Caco-2 (cell line): Measurements from ENCODE around the gene SMIM31. TPM values are rescaled to one million over a fixed set of nuclear protein-coding genes. Genes with fewer than 3 reads are reported as not detected.

Experiments
- BruUV-seq: library from RNA; stranded (reverse); fragments of 400-500 nt; replicated peaks from 2 replicates; lab custom pipeline; 2021; lab: Mats Ljungman, UMichigan
- CTCF ChIA-PET: fragments of 300-600 bp; sonication (Branson Sonifier 250); formaldehyde crosslinking; loops from one replicate; lab custom pipeline; 2022; ENCODE audit warnings: antibody characterized with exemption; lab: Charles Lee
- POLR2A ChIA-PET: fragments of 300-600 bp; sonication (Branson Sonifier 250); formaldehyde crosslinking; loops from one replicate; lab custom pipeline; 2022; ENCODE audit warnings: antibody characterized with exemption; lab: Charles Lee
- DNase-seq, 2 experiments: peaks; one replicate each; pipeline versions ENCODE4 v3.0.0 to v3.0.0-alpha.2; 2020 to 2022
- H3K27me3 ChIP-seq: replicated peaks from 2 replicates; pipeline ENCODE4 v1.6.0; 2011; ENCODE audit warnings: low read length; ENCODE audit not compliant: control insufficient read depth, insufficient read depth
- H3K36me3 ChIP-seq: 2 replicates; pipeline ENCODE4 v1.5.1; 2011; ENCODE audit warnings: low read length; ENCODE audit not compliant: control insufficient read depth, insufficient read depth
- H3K4me1 ChIP-seq: fragments of 250-450 bp; sonication (Bioruptor Pico); 2 replicates; pipeline ENCODE4 v1.5.1; 2020; ENCODE audit warnings: mild to moderate bottlenecking
- H3K4me3 ChIP-seq: 2 replicates; pipeline ENCODE4 v1.5.1; 2011; ENCODE audit warnings: low read depth, mild to moderate bottlenecking, control low read depth, low read length
- H3K9me3 ChIP-seq: fragments of 250-450 bp; sonication (Bioruptor Pico); 2 replicates; pipeline ENCODE4 v1.5.1; 2020; ENCODE audit warnings: mild to moderate bottlenecking, moderate library complexity
- H3K27ac Mint-ChIP-seq: one replicate; pipeline ENCODE4 v1.8.0; 2022; ENCODE audit warnings: mixed read lengths; ENCODE audit not compliant: unreplicated experiment
- H3K27me3 Mint-ChIP-seq: one replicate; pipeline ENCODE4 v1.8.0; 2022; ENCODE audit warnings: mixed read lengths; ENCODE audit not compliant: insufficient read depth, unreplicated experiment
- H3K36me3 Mint-ChIP-seq: one replicate; pipeline ENCODE4 v1.8.0; 2022; ENCODE audit warnings: mild to moderate bottlenecking, mixed read lengths; ENCODE audit not compliant: insufficient read depth, unreplicated experiment
- H3K4me1 Mint-ChIP-seq: one replicate; pipeline ENCODE4 v1.8.0; 2022; ENCODE audit warnings: low read depth, mixed read lengths; ENCODE audit not compliant: unreplicated experiment
- H3K4me3 Mint-ChIP-seq: one replicate; pipeline ENCODE4 v1.8.0; 2022; ENCODE audit warnings: mild to moderate bottlenecking, moderate library complexity, mixed read lengths; ENCODE audit not compliant: unreplicated experiment
- H3K9me3 Mint-ChIP-seq: one replicate; pipeline ENCODE4 v1.8.0; 2022; ENCODE audit warnings: mixed read lengths; ENCODE audit not compliant: unreplicated experiment
- intact Hi-C: fragments of 100-400 bp; cut with micrococcal nuclease; formaldehyde crosslinking; loops from one replicate; pipeline ENCODE4 v1.10.0; 2022; ENCODE audit not compliant: unreplicated experiment
- total RNA-seq: library from RNA; stranded (reverse); gene quantifications from 2 replicates; pipeline ENCODE4 v1.2.3, GENCODE V29; 2022
- TF ChIP-seq, protein P1 (sequence below), 2 experiments: fragments of 200-600 bp in 1 of 2; IDR thresholded peaks; 1 replicate in 1 of 2; 2 replicates in 1 of 2; pipeline versions ENCODE4 v1.5.1 to v1.8.0; 2011 to 2022; ENCODE audit warnings: antibody characterized with exemption in 1 of 2, control low read depth in 1 of 2, inconsistent platforms in 1 of 2, low read depth in 1 of 2, low read length in 1 of 2, mild to moderate bottlenecking in 1 of 2, moderate library complexity in 1 of 2; ENCODE audit not compliant: insufficient read depth in 1 of 2, severe bottlenecking in 1 of 2, unreplicated experiment in 1 of 2

The SMIM31 gene
- total RNA-seq, 1 experiment from 2014 or later, result not detected

DNA sequence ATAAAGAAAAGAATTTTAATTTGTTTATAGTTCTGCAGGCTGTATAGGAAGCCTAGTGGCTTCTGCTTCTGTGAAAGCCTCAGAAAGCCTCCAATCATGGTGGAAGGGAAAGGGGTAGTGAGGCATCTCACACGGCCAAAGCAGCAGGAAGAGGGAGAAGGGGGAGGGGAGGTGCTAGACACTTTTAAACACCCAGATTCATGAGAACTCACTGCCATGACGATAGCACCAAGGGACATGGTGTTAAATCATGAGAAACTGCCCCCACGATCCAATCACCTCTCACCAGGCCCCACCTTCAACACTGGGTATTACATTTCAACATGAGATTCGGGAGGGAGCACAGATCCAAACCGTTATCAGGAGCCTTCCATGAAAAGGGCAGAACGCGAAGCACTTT, 18.1 kb downstream of the SMIM31 start:
- Mint-ChIP-seq H3K4me1 (peaks cover 32% of the 10 kb centered on the region), H3K36me3 (no peaks in the 10 kb centered on the region), H3K27me3 (no peaks in the 10 kb centered on the region), H3K4me3 (no peak overlapping the region), H3K9me3 (no peaks in the 10 kb centered on the region), H3K27ac (no peak overlapping the region)
- no peak for DNase-seq
- peaks cover 22% of the 10 kb centered on the region for H3K4me1 ChIP-seq
- TF ChIP-seq, protein P1, sequence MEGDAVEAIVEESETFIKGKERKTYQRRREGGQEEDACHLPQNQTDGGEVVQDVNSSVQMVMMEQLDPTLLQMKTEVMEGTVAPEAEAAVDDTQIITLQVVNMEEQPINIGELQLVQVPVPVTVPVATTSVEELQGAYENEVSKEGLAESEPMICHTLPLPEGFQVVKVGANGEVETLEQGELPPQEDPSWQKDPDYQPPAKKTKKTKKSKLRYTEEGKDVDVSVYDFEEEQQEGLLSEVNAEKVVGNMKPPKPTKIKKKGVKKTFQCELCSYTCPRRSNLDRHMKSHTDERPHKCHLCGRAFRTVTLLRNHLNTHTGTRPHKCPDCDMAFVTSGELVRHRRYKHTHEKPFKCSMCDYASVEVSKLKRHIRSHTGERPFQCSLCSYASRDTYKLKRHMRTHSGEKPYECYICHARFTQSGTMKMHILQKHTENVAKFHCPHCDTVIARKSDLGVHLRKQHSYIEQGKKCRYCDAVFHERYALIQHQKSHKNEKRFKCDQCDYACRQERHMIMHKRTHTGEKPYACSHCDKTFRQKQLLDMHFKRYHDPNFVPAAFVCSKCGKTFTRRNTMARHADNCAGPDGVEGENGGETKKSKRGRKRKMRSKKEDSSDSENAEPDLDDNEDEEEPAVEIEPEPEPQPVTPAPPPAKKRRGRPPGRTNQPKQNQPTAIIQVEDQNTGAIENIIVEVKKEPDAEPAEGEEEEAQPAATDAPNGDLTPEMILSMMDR (IDR thresholded peaks at IDR 0.05; ENCODE audit: insufficient read depth in 1 of 2, low read depth in 1 of 2, low read length in 1 of 2, severe bottlenecking in 1 of 2, unreplicated experiment in 1 of 2), result no peak
- POLR2A ChIA-PET, result no interaction called here
- no peak overlapping the region for H3K4me3 ChIP-seq
- intact Hi-C loops, result no loop called here
- H3K9me3 ChIP-seq, result no peaks in the 10 kb centered on the region
- H3K27me3 ChIP-seq, result no peaks in the 10 kb centered on the region
- no TSS peak for BruUV-seq
- CTCF ChIA-PET, result no interaction called here
- H3K36me3 ChIP-seq, result no peaks in the 10 kb centered on the region

DNA sequence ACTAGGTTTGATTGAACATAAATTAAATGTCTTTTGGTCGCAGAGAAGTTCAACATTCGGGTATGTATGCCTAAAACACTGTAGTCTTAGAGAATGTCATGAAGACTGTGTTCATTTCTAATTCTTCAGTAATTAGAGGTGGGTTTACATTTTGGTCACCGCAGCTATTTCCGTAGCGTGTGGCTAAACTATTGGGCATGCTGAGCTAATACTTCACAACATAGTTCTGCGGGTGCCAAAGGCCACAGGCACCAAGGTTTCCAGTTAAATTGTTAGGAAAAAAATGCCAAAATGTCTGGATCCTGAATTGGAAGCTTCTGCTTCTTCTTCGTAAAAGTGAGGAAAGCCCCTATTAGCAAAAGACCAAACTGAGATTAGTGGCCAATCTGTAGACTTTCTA, 25.1 kb downstream of the SMIM31 start:
- no TSS peak for BruUV-seq
- TF ChIP-seq, protein P1 (IDR thresholded peaks at IDR 0.05; ENCODE audit: insufficient read depth in 1 of 2, low read depth in 1 of 2, low read length in 1 of 2, severe bottlenecking in 1 of 2, unreplicated experiment in 1 of 2), result no peak
- peaks cover 27% of the 10 kb centered on the region for H3K4me1 ChIP-seq
- CTCF ChIA-PET, result interaction anchor here (1.1 kb wide), 1 partner anchor 156 kb away, joined by 4 read pairs; no protein-coding TSS in a partner anchor
- intact Hi-C loops, result loop anchor here (1.0 to 5.0 kb wide), 4 partner anchors 105 to 318 kb away; no protein-coding TSS in a partner anchor
- no peaks in the 10 kb centered on the region for H3K9me3 ChIP-seq
- no peaks in the 10 kb centered on the region for H3K36me3 ChIP-seq
- POLR2A ChIA-PET, result interaction anchor here (0.5 to 0.7 kb wide), 2 partner anchors 128 to 157 kb away, joined by 3 to 4 read pairs; no protein-coding TSS in a partner anchor
- H3K27ac Mint-ChIP-seq, result no peak overlapping the region
- no peaks in the 10 kb centered on the region for H3K36me3 Mint-ChIP-seq
- no peaks in the 10 kb centered on the region for H3K9me3 Mint-ChIP-seq
- H3K4me1 Mint-ChIP-seq, result peaks cover 18% of the 10 kb centered on the region
- no peak overlapping the region for H3K4me3 ChIP-seq
- H3K27me3 Mint-ChIP-seq, result no peaks in the 10 kb centered on the region
- DNase-seq, result no peak
- no peaks in the 10 kb centered on the region for H3K27me3 ChIP-seq
- H3K4me3 Mint-ChIP-seq, result no peak overlapping the region

DNA sequence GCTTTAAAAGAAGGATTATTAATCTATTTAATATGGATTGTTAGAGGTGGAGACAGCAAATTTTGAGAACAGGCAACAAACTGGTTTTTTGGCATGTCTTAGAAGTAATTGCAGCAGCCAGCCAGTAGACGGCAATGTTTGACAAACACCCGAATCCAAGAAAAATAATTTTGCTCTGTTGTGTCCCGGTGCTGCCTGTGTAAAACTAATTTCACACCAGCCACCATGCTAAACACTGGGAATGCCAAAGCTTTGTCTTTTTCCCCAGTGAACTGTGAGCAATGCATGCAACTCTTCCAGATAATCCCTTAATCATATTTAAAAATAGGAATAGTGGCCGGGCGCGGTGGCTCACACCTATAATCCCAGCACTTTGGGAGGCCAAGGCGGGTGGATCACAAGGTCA, 25.9 kb downstream of the SMIM31 start:
- H3K4me1 ChIP-seq, result peaks cover 20% of the 10 kb centered on the region
- no peak overlapping the region for H3K4me3 ChIP-seq
- H3K36me3 ChIP-seq, result no peaks in the 10 kb centered on the region
- H3K27me3 ChIP-seq, result no peaks in the 10 kb centered on the region
- no peaks in the 10 kb centered on the region for H3K9me3 ChIP-seq
- DNase-seq, result peak; percentile 52 to 69
- Mint-ChIP-seq H3K36me3 (no peaks in the 10 kb centered on the region), H3K4me3 (no peak overlapping the region), H3K9me3 (no peaks in the 10 kb centered on the region), H3K27me3 (no peaks in the 10 kb centered on the region), H3K27ac (no peak overlapping the region), H3K4me1 (peaks cover 16% of the 10 kb centered on the region)
- no TSS peak for BruUV-seq
- intact Hi-C loops, result loop anchor here (1.0 to 5.0 kb wide), 7 partner anchors 27 to 317 kb away; no protein-coding TSS in a partner anchor
- ChIA-PET POLR2A (no interaction called here), CTCF (interaction anchor here (1.8 kb wide), 1 partner anchor 156 kb away, joined by 4 read pairs; no protein-coding TSS in a partner anchor)
- TF ChIP-seq, protein P1 (IDR thresholded peaks at IDR 0.05; ENCODE audit: insufficient read depth in 1 of 2, low read depth in 1 of 2, low read length in 1 of 2, severe bottlenecking in 1 of 2, unreplicated experiment in 1 of 2), result peak; percentile 76 to 78
